22Rv1 (cell line): ENCODE measurements around the gene FCHSD1.

Experiments used
- ZFX ChIP-seq: fragments of 450-650 bp; IDR thresholded peaks from 2 replicates; pipeline ENCODE4 v1.6.1; 2017; ENCODE audit warnings: antibody characterized with exemption, borderline replicate concordance
- TF ChIP-seq, protein P1 (sequence below): fragments of 450-650 bp; IDR thresholded peaks from 2 replicates; pipeline ENCODE4 v1.5.1; 2017; ENCODE audit warnings: mild to moderate bottlenecking

DNA sequence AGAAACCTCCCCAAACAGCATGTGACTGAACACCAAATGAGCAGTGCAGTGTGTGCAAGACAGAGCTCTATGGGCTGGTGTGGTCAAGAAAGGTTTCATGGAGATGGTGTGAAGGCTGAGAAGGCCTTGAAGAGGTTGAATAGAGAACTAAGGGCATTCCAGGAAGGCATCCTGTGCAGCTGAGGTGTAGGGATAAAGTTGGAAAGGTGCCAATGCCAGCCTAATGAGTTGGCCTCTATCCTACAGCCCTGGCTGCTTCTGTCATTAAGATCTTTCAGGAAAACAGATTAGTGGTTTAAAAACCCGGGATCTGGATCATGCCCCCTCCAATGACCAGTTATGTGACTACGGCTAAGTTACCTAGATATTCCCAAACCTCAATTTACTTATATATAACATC, 18.6 kb downstream of the FCHSD1 start:
- TF ChIP-seq, protein P1, sequence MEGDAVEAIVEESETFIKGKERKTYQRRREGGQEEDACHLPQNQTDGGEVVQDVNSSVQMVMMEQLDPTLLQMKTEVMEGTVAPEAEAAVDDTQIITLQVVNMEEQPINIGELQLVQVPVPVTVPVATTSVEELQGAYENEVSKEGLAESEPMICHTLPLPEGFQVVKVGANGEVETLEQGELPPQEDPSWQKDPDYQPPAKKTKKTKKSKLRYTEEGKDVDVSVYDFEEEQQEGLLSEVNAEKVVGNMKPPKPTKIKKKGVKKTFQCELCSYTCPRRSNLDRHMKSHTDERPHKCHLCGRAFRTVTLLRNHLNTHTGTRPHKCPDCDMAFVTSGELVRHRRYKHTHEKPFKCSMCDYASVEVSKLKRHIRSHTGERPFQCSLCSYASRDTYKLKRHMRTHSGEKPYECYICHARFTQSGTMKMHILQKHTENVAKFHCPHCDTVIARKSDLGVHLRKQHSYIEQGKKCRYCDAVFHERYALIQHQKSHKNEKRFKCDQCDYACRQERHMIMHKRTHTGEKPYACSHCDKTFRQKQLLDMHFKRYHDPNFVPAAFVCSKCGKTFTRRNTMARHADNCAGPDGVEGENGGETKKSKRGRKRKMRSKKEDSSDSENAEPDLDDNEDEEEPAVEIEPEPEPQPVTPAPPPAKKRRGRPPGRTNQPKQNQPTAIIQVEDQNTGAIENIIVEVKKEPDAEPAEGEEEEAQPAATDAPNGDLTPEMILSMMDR = no peak
- no peak for TF ChIP-seq ZFX
